ENCODE results near the gene PIF1.

GRCh38 chr15:64791401-64791800, 34.0 kb downstream of the PIF1 start:
- TF ChIP-seq CTCF (IDR thresholded peaks at IDR 0.05): no peak
- no peak for TF ChIP-seq ZFX (IDR thresholded peaks at IDR 0.05; ENCODE audit: borderline replicate concordance)

Data from 22Rv1 (cell line).